Smooth muscle cell of the brain vasculature (primary cell): ENCODE results near the gene TMED10.

Experiments used
- DNase-seq: peaks from one replicate; pipeline ENCODE4 v3.0.0-alpha.2; 2012; ENCODE audit warnings: low read depth, low spot score

Gene TMED10

GRCh38 chr14:75088566-75089373 is 87.6 kb downstream of the TMED10 start:
- no peak for DNase-seq

- no peak for DNase-seq
Measured at GRCh38 chr14:75088153-75088552, 88.3 kb downstream of the TMED10 start.

- no peak for DNase-seq
Measured at GRCh38 chr14:75084513-75084912, 91.9 kb downstream of the TMED10 start.

GRCh38 chr14:75083271-75083670 is 93.1 kb downstream of the TMED10 start:
- no peak for DNase-seq

- DNase-seq = no peak
Measured at GRCh38 chr14:75081660-75082229, 94.7 kb downstream of the TMED10 start.
